HUES6 (cell line): ENCODE data around the gene NLRC3.

Source experiments
- H3K27ac ChIP-seq: 2 replicates; pipeline ENCODE4 v1.7.0; 2013; ENCODE audit warnings: low read depth, mild to moderate bottlenecking, low read length, inconsistent platforms
- H3K27me3 ChIP-seq: 2 replicates; pipeline ENCODE4 v1.6.1; 2013; ENCODE audit warnings: low read length; ENCODE audit not compliant: control insufficient read depth, insufficient read depth
- H3K36me3 ChIP-seq: 2 replicates; pipeline ENCODE4 v1.6.1; 2013; ENCODE audit warnings: low read length; ENCODE audit not compliant: control insufficient read depth, insufficient read depth
- H3K4me1 ChIP-seq: 2 replicates; pipeline ENCODE4 v1.6.1; 2013; ENCODE audit warnings: low read length; ENCODE audit not compliant: control insufficient read depth, insufficient read depth
- H3K4me3 ChIP-seq: 2 replicates; pipeline ENCODE4 v1.5.1; 2013; ENCODE audit warnings: low read depth, low read length
- H3K9ac ChIP-seq: one replicate; pipeline ENCODE4 v1.6.1; 2013; ENCODE audit warnings: mild to moderate bottlenecking, low read length
- H3K9me3 ChIP-seq: 2 replicates; pipeline ENCODE4 v1.6.1; 2013; ENCODE audit warnings: low read depth, low read length; ENCODE audit not compliant: control insufficient read depth, insufficient read depth

Gene NLRC3

GRCh38 chr16:3589991-3590701 is 12.9 kb upstream of the NLRC3 start:
- Histone ChIP-seq H3K4me3 (no peak overlapping the region), H3K4me1 (peaks cover 12% of the 10 kb centered on the region; the same call in 1 of the 2 replicates), H3K27me3 (no peaks in the 10 kb centered on the region), H3K9ac (peak overlapping the region; percentile 5), H3K36me3 (peaks cover 46% of the 10 kb centered on the region), H3K9me3 (no peaks in the 10 kb centered on the region), H3K27ac (no peak overlapping the region)

GRCh38 chr16:3589441-3589921 is 12.3 kb upstream of the NLRC3 start:
- H3K27ac ChIP-seq, result no peak overlapping the region
- H3K9ac ChIP-seq, result no peak overlapping the region
- peaks cover 43% of the 10 kb centered on the region for H3K36me3 ChIP-seq
- no peak overlapping the region for H3K4me3 ChIP-seq
- H3K4me1 ChIP-seq, result peaks cover 12% of the 10 kb centered on the region; the same call in 1 of the 2 replicates
- no peaks in the 10 kb centered on the region for H3K9me3 ChIP-seq
- H3K27me3 ChIP-seq, result no peaks in the 10 kb centered on the region

GRCh38 chr16:3589001-3589400 is 11.8 kb upstream of the NLRC3 start:
- no peaks in the 10 kb centered on the region for H3K9me3 ChIP-seq
- no peak overlapping the region for H3K4me3 ChIP-seq
- H3K27ac ChIP-seq, result no peak overlapping the region
- no peaks in the 10 kb centered on the region for H3K27me3 ChIP-seq
- H3K4me1 ChIP-seq, result peaks cover 12% of the 10 kb centered on the region; the same call in 1 of the 2 replicates
- no peak overlapping the region for H3K9ac ChIP-seq
- peaks cover 42% of the 10 kb centered on the region for H3K36me3 ChIP-seq

- Histone ChIP-seq H3K9ac (no peak overlapping the region), H3K27me3 (no peaks in the 10 kb centered on the region), H3K9me3 (no peaks in the 10 kb centered on the region), H3K4me3 (no peak overlapping the region), H3K27ac (no peak overlapping the region), H3K4me1 (peaks cover 12% of the 10 kb centered on the region; the same call in 1 of the 2 replicates), H3K36me3 (peaks cover 54% of the 10 kb centered on the region)
Measured at GRCh38 chr16:3587547-3588110, 10.4 kb upstream of the NLRC3 start.

- no peaks in the 10 kb centered on the region for H3K9me3 ChIP-seq
- H3K4me3 ChIP-seq, result no peak overlapping the region
- no peak overlapping the region for H3K27ac ChIP-seq
- peaks cover 8% of the 10 kb centered on the region; the same call in 1 of the 2 replicates for H3K4me1 ChIP-seq
- no peaks in the 10 kb centered on the region for H3K27me3 ChIP-seq
- H3K9ac ChIP-seq, result no peak overlapping the region
- peaks cover 37% of the 10 kb centered on the region for H3K36me3 ChIP-seq
Measured at GRCh38 chr16:3584412-3584811, 7.2 kb upstream of the NLRC3 start.

GRCh38 chr16:3583303-3584038 is 6.3 kb upstream of the NLRC3 start:
- Histone ChIP-seq H3K27me3 (no peaks in the 10 kb centered on the region), H3K9me3 (no peaks in the 10 kb centered on the region), H3K27ac (no peak overlapping the region), H3K4me1 (peaks cover 11% of the 10 kb centered on the region; the same call in 1 of the 2 replicates), H3K9ac (no peak overlapping the region), H3K4me3 (no peak overlapping the region), H3K36me3 (peaks cover 34% of the 10 kb centered on the region)

GRCh38 chr16:3582276-3583165 is 5.3 kb upstream of the NLRC3 start:
- Histone ChIP-seq H3K27ac (no peak overlapping the region), H3K4me1 (peaks cover 7% of the 10 kb centered on the region; the same call in 1 of the 2 replicates), H3K27me3 (no peaks in the 10 kb centered on the region), H3K36me3 (peaks cover 29% of the 10 kb centered on the region), H3K9me3 (no peaks in the 10 kb centered on the region), H3K4me3 (no peak overlapping the region), H3K9ac (no peak overlapping the region)

- Histone ChIP-seq H3K36me3 (peaks cover 29% of the 10 kb centered on the region), H3K9me3 (no peaks in the 10 kb centered on the region), H3K4me1 (peaks cover 4% of the 10 kb centered on the region; the same call in 1 of the 2 replicates), H3K27me3 (no peaks in the 10 kb centered on the region), H3K4me3 (no peak overlapping the region), H3K9ac (no peak overlapping the region), H3K27ac (no peak overlapping the region)
Measured at GRCh38 chr16:3581392-3581791, 4.2 kb upstream of the NLRC3 start.

- peaks cover 29% of the 10 kb centered on the region for H3K36me3 ChIP-seq
- no peaks in the 10 kb centered on the region for H3K27me3 ChIP-seq
- H3K27ac ChIP-seq, result no peak overlapping the region
- H3K4me3 ChIP-seq, result no peak overlapping the region
- peaks cover 4% of the 10 kb centered on the region; the same call in 1 of the 2 replicates for H3K4me1 ChIP-seq
- no peak overlapping the region for H3K9ac ChIP-seq
- no peaks in the 10 kb centered on the region for H3K9me3 ChIP-seq
Measured at GRCh38 chr16:3580686-3581085, 3.5 kb upstream of the NLRC3 start.

GRCh38 chr16:3580251-3580651 is 3.0 kb upstream of the NLRC3 start:
- Histone ChIP-seq H3K36me3 (peaks cover 29% of the 10 kb centered on the region), H3K27ac (no peak overlapping the region), H3K4me1 (peaks cover 4% of the 10 kb centered on the region; the same call in 1 of the 2 replicates), H3K9ac (no peak overlapping the region), H3K27me3 (no peaks in the 10 kb centered on the region), H3K4me3 (no peak overlapping the region), H3K9me3 (no peaks in the 10 kb centered on the region)
